ENCODE measurements around the gene SIRT2. TPM values are rescaled to one million over a fixed set of nuclear protein-coding genes. Genes with fewer than 3 reads are reported as not detected.
"Not testable (repeated sequence)": the region's sequence is repeated elsewhere in the genome, so short reads cannot be mapped to it uniquely, and the experiment has no call there.

The SIRT2 gene
- total and polyA plus RNA-seq, 4 experiments from 2014 or later: 39.0 to 51.7 (median 48.5) TPM

GRCh38 chr19:38856813-38857212 lies 42.6 kb downstream of the SIRT2 start:
- ChIA-PET POLR2A (ENCODE audit: partially characterized antibody) (interaction anchor here (1.3 to 3.2 kb wide), 7 partner anchors 10 to 30 kb away, joined by 3 to 20 read pairs (median 7); partner anchors contain the start of genes ECH1 and RINL), CTCF (ENCODE audit: partially characterized antibody) (interaction anchor here (1.2 to 2.1 kb wide), 4 partner anchors 9 to 123 kb away, joined by 3 to 13 read pairs (median 4); no protein-coding TSS in a partner anchor)
- Histone ChIP-seq H3K36me3 (ENCODE audit: insufficient read depth, low read length) (no peaks in the 10 kb centered on the region), H3K27me3 (ENCODE audit: insufficient read depth, low read length) (no peaks in the 10 kb centered on the region), H3K4me3 (ENCODE audit: low read length in 2 of 2) (no peak overlapping the region), H3K27ac (ENCODE audit: low read depth, low read length) (peak overlapping the region; percentile 35), H3K9me3 (ENCODE audit: control insufficient read depth in 1 of 2, low read length in 2 of 2) (no peaks in the 10 kb centered on the region), H3K4me1 (ENCODE audit: insufficient read depth, low read length) (peaks cover 30% of the 10 kb centered on the region)
- H3K36me3 Mint-ChIP-seq: peaks cover 0 to 3% of the 10 kb centered on the region in 2 donors
- peaks cover 20 to 38% (median 30%) of the 10 kb centered on the region in 4 donors for H3K4me1 Mint-ChIP-seq
- H3K4me3 Mint-ChIP-seq: peak overlapping the region in 7 of 8 donors; percentile 54 to 92 (median 67)
- H3K27me3 Mint-ChIP-seq: peaks cover 0 to 1% of the 10 kb centered on the region in 2 donors
- no peak for DNase-seq
- H3K9me3 Mint-ChIP-seq: peaks cover 0 to 3% (median 0%) of the 10 kb centered on the region in 8 donors
- peak overlapping the region in 5 of 7 donors; percentile 78 to 99 (median 92) for H3K27ac Mint-ChIP-seq
- intact Hi-C loops (cut with micrococcal nuclease): no loop called here

- intact Hi-C loops (cut with micrococcal nuclease): not testable (repeated sequence)
- H3K27ac Mint-ChIP-seq: peak overlapping the region in 1 of 7 donors; percentile 41
Observed at GRCh38 chr19:38855751-38856150, 43.7 kb downstream of the SIRT2 start.

GRCh38 chr19:38854961-38855360 lies 44.5 kb downstream of the SIRT2 start:
- H3K9me3 ChIP-seq (ENCODE audit: control insufficient read depth in 1 of 2, low read length in 2 of 2); H3K4me3 ChIP-seq (ENCODE audit: low read length in 2 of 2); H3K9me3 Mint-ChIP-seq; DNase-seq; H3K36me3 ChIP-seq (ENCODE audit: insufficient read depth, low read length); H3K27me3 ChIP-seq (ENCODE audit: insufficient read depth, low read length); H3K27me3 Mint-ChIP-seq; H3K27ac Mint-ChIP-seq; H3K27ac ChIP-seq (ENCODE audit: low read depth, low read length): not testable (repeated sequence)
- Mint-ChIP-seq H3K4me1 (peaks cover 18 to 51% (median 35%) of the 10 kb centered on the region in 4 donors), H3K36me3 (peaks cover 0 to 14% of the 10 kb centered on the region in 2 donors), H3K4me3 (peak overlapping the region in 2 of 8 donors; percentile 17 to 27)
- intact Hi-C loops (cut with micrococcal nuclease): loop anchor here (5.0 kb wide), 2 partner anchors 518 to 1587 kb away; partner anchors contain the start of genes CATSPERG and SERTAD3
- POLR2A ChIA-PET (ENCODE audit: partially characterized antibody): interaction anchor here (0.7 to 9.5 kb wide), 4 partner anchors 12 to 32 kb away, joined by 3 to 297 read pairs (median 4); partner anchors contain the start of gene RINL
- peaks cover 38% of the 10 kb centered on the region for H3K4me1 ChIP-seq (ENCODE audit: insufficient read depth, low read length)
- CTCF ChIA-PET (ENCODE audit: partially characterized antibody): interaction anchor here (2.8 to 4.6 kb wide), 2 partner anchors 10 to 14 kb away, joined by 22 to 45 read pairs; no protein-coding TSS in a partner anchor

More at GRCh38 chr19:38855751-38856150, 43.7 kb downstream of the SIRT2 start:
- H3K36me3 ChIP-seq (ENCODE audit: insufficient read depth, low read length); H3K27me3 ChIP-seq (ENCODE audit: insufficient read depth, low read length); DNase-seq; CTCF ChIA-PET (ENCODE audit: partially characterized antibody); H3K9me3 ChIP-seq (ENCODE audit: control insufficient read depth in 1 of 2, low read length in 2 of 2); H3K4me3 ChIP-seq (ENCODE audit: low read length in 2 of 2); H3K4me3 Mint-ChIP-seq; H3K27me3 Mint-ChIP-seq; H3K27ac ChIP-seq (ENCODE audit: low read depth, low read length); H3K9me3 Mint-ChIP-seq: not testable (repeated sequence)
- H3K36me3 Mint-ChIP-seq: peaks cover 0 to 10% of the 10 kb centered on the region in 2 donors
- H3K4me1 ChIP-seq (ENCODE audit: insufficient read depth, low read length): peaks cover 38% of the 10 kb centered on the region
- H3K4me1 Mint-ChIP-seq: peaks cover 18 to 49% (median 32%) of the 10 kb centered on the region in 4 donors
- POLR2A ChIA-PET (ENCODE audit: partially characterized antibody): interaction anchor here (3.2 kb wide), 1 partner anchor 13 kb away, joined by 20 read pairs; no protein-coding TSS in a partner anchor

GRCh38 chr19:38853214-38853613 lies 46.2 kb downstream of the SIRT2 start:
- H3K9me3 Mint-ChIP-seq: peaks cover 0 to 6% (median 0%) of the 10 kb centered on the region in 8 donors
- no peaks in the 10 kb centered on the region for H3K9me3 ChIP-seq (ENCODE audit: control insufficient read depth in 1 of 2, low read length in 2 of 2)
- H3K36me3 Mint-ChIP-seq: peaks cover 8 to 27% of the 10 kb centered on the region in 2 donors
- POLR2A ChIA-PET (ENCODE audit: partially characterized antibody): interaction anchor here (1.2 to 9.5 kb wide), 12 partner anchors 11 to 458 kb away, joined by 4 to 297 read pairs (median 18); partner anchors contain the start of genes ECH1, MRPS12, NFKBIB and RINL
- peaks cover 24 to 64% (median 41%) of the 10 kb centered on the region in 4 donors for H3K4me1 Mint-ChIP-seq
- H3K27ac Mint-ChIP-seq: peak overlapping the region; percentile 90 to 99 (median 97)
- intact Hi-C loops (cut with micrococcal nuclease): loop anchor here (5.0 kb wide), 2 partner anchors 516 to 1589 kb away; partner anchors contain the start of genes CATSPERG and SERTAD3
- CTCF ChIA-PET (ENCODE audit: partially characterized antibody): interaction anchor here (0.9 to 4.6 kb wide), 6 partner anchors 11 to 181 kb away, joined by 3 to 45 read pairs (median 6); partner anchors contain the start of genes MRPS12 and SARS2
- peaks cover 44% of the 10 kb centered on the region for H3K4me1 ChIP-seq (ENCODE audit: insufficient read depth, low read length)
- no peaks in the 10 kb centered on the region for H3K36me3 ChIP-seq (ENCODE audit: insufficient read depth, low read length)
- H3K27ac ChIP-seq (ENCODE audit: low read depth, low read length): peak overlapping the region; percentile 92
- H3K4me3 Mint-ChIP-seq: peak overlapping the region; percentile 87 to 96 (median 95)
- no peak overlapping the region for H3K4me3 ChIP-seq (ENCODE audit: low read length in 2 of 2)
- no peaks in the 10 kb centered on the region for H3K27me3 ChIP-seq (ENCODE audit: insufficient read depth, low read length)
- H3K27me3 Mint-ChIP-seq: peaks cover 1% of the 10 kb centered on the region in 2 donors
- DNase-seq: no peak

- Mint-ChIP-seq H3K9me3 (peaks cover 0 to 5% (median 0%) of the 10 kb centered on the region in 8 donors), H3K4me1 (peaks cover 24 to 64% (median 42%) of the 10 kb centered on the region in 4 donors), H3K27me3 (peaks cover 1% of the 10 kb centered on the region in 2 donors), H3K27ac (peak overlapping the region; percentile 90 to 99 (median 97)), H3K4me3 (peak overlapping the region; percentile 87 to 96 (median 95)), H3K36me3 (peaks cover 16 to 33% of the 10 kb centered on the region in 2 donors)
- Histone ChIP-seq H3K27ac (ENCODE audit: low read depth, low read length) (peak overlapping the region; percentile 92), H3K36me3 (ENCODE audit: insufficient read depth, low read length) (peaks cover 5% of the 10 kb centered on the region), H3K27me3 (ENCODE audit: insufficient read depth, low read length) (no peaks in the 10 kb centered on the region), H3K9me3 (ENCODE audit: control insufficient read depth in 1 of 2, low read length in 2 of 2) (no peaks in the 10 kb centered on the region), H3K4me1 (ENCODE audit: insufficient read depth, low read length) (peaks cover 46% of the 10 kb centered on the region), H3K4me3 (ENCODE audit: low read length in 2 of 2) (peak overlapping the region; percentile 63 to 98)
- peak; percentile 43 to 83 (median 49) for DNase-seq
- intact Hi-C loops (cut with micrococcal nuclease): loop anchor here (5.0 kb wide), 2 partner anchors 515 to 1590 kb away; partner anchors contain the start of genes CATSPERG and SERTAD3
- CTCF ChIA-PET (ENCODE audit: partially characterized antibody): interaction anchor here (0.9 to 4.6 kb wide), 6 partner anchors 10 to 180 kb away, joined by 3 to 45 read pairs (median 6); partner anchors contain the start of genes MRPS12 and SARS2
- POLR2A ChIA-PET (ENCODE audit: partially characterized antibody): interaction anchor here (1.0 to 9.5 kb wide), 15 partner anchors 10 to 483 kb away, joined by 4 to 297 read pairs (median 14); partner anchors contain the start of genes ECH1, EIF3K, GMFG and MAP4K1
Observed at GRCh38 chr19:38852231-38853044, 47.0 kb downstream of the SIRT2 start.

GRCh38 chr19:38851622-38852230 lies 47.7 kb downstream of the SIRT2 start:
- Mint-ChIP-seq H3K9me3 (peaks cover 0 to 4% (median 0%) of the 10 kb centered on the region in 8 donors), H3K36me3 (peaks cover 22 to 40% of the 10 kb centered on the region in 2 donors), H3K27me3 (peaks cover 1% of the 10 kb centered on the region in 2 donors), H3K27ac (peak overlapping the region; percentile 83 to 100 (median 99)), H3K4me3 (peak overlapping the region; percentile 93 to 97 (median 96)), H3K4me1 (peaks cover 24 to 64% (median 42%) of the 10 kb centered on the region in 4 donors)
- peaks cover 12% of the 10 kb centered on the region for H3K36me3 ChIP-seq (ENCODE audit: insufficient read depth, low read length)
- no peaks in the 10 kb centered on the region for H3K9me3 ChIP-seq (ENCODE audit: control insufficient read depth in 1 of 2, low read length in 2 of 2)
- H3K27ac ChIP-seq (ENCODE audit: low read depth, low read length): peak overlapping the region; percentile 92
- peak overlapping the region; percentile 94 to 98 for H3K4me3 ChIP-seq (ENCODE audit: low read length in 2 of 2)
- POLR2A ChIA-PET (ENCODE audit: partially characterized antibody): interaction anchor here (0.6 to 9.5 kb wide), 17 partner anchors 10 to 484 kb away, joined by 3 to 297 read pairs (median 14); partner anchors contain the start of genes ACTN4, ECH1, EIF3K and GMFG
- CTCF ChIA-PET (ENCODE audit: partially characterized antibody): interaction anchor here (1.1 to 4.6 kb wide), 4 partner anchors 13 to 36 kb away, joined by 4 to 45 read pairs (median 9); partner anchors contain the start of gene RINL
- intact Hi-C loops (cut with micrococcal nuclease): loop anchor here (2.0 to 5.0 kb wide), 3 partner anchors 514 to 1591 kb away; partner anchors contain the start of genes CATSPERG, SERTAD3 and ZFP36
- H3K27me3 ChIP-seq (ENCODE audit: insufficient read depth, low read length): no peaks in the 10 kb centered on the region
- H3K4me1 ChIP-seq (ENCODE audit: insufficient read depth, low read length): peaks cover 46% of the 10 kb centered on the region
- peak; percentile 86 to 89 (median 88) for DNase-seq

Data from CD4-positive, alpha-beta memory T cell (primary cell).